Hematopoietic multipotent progenitor cell (in vitro differentiated cells): ENCODE measurements around the gene PARD3B. TPM values are rescaled to one million over a fixed set of nuclear protein-coding genes. Genes with fewer than 3 reads are reported as not detected.

Source experiments
- DNase-seq, 3 donors: peaks; one replicate each; pipeline ENCODE4 v3.0.0-alpha.2; 2011 to 2015; ENCODE audit warnings: low read depth in 2 of 3, low spot score in 2 of 3
- total RNA-seq: library from RNA; depleted of rRNA; stranded (reverse); fragments of >200 nt; gene quantifications from one replicate; pipeline ENCODE4 v1.2.3, GENCODE V29; 2012

Gene PARD3B
- total RNA-seq, 1 donor: 2.7 TPM

GRCh38 chr2:205169012-205169411 is 623.7 kb downstream of the PARD3B start:
- no peak for DNase-seq

- no peak for DNase-seq
These were observed 624.2 kb downstream of the PARD3B start for GRCh38 chr2:205169464-205169863.

- no peak for DNase-seq
These were observed 625.1 kb downstream of the PARD3B start for GRCh38 chr2:205170399-205170798.

GRCh38 chr2:205171261-205171940 is 626.1 kb downstream of the PARD3B start:
- no peak for DNase-seq

GRCh38 chr2:205175831-205176230 is 630.6 kb downstream of the PARD3B start:
- DNase-seq: no peak

GRCh38 chr2:205176546-205176945 is 631.3 kb downstream of the PARD3B start:
- DNase-seq: no peak

GRCh38 chr2:205177546-205177945 is 632.3 kb downstream of the PARD3B start:
- no peak for DNase-seq

GRCh38 chr2:205180730-205181129 is 635.5 kb downstream of the PARD3B start:
- no peak for DNase-seq

- no peak for DNase-seq
These were observed 642.5 kb downstream of the PARD3B start for GRCh38 chr2:205187731-205188130.

GRCh38 chr2:205188239-205189138 is 643.2 kb downstream of the PARD3B start:
- DNase-seq: no peak

GRCh38 chr2:205189301-205189700 is 644.0 kb downstream of the PARD3B start:
- no peak for DNase-seq

GRCh38 chr2:205190528-205190927 is 645.3 kb downstream of the PARD3B start:
- DNase-seq: no peak

GRCh38 chr2:205193125-205193835 is 648.0 kb downstream of the PARD3B start:
- no peak for DNase-seq

- DNase-seq: peak in 1 of 3 donors; percentile 12
These were observed 648.6 kb downstream of the PARD3B start for GRCh38 chr2:205193836-205194228.

GRCh38 chr2:205197468-205198139 is 652.3 kb downstream of the PARD3B start:
- peak in 1 of 3 donors; percentile 23 for DNase-seq

GRCh38 chr2:205198140-205198525 is 652.9 kb downstream of the PARD3B start:
- no peak for DNase-seq

GRCh38 chr2:205199165-205199850 is 654.0 kb downstream of the PARD3B start:
- DNase-seq: peak in 1 of 3 donors; percentile 18

GRCh38 chr2:205210494-205210893 is 665.2 kb downstream of the PARD3B start:
- no peak for DNase-seq

GRCh38 chr2:205212357-205212756 is 667.1 kb downstream of the PARD3B start:
- no peak for DNase-seq

- no peak for DNase-seq
These were observed 670.8 kb downstream of the PARD3B start for GRCh38 chr2:205216092-205216491.
